Left lung (tissue), 10 donors: Measurements from ENCODE around the gene TCN2. TPM values are rescaled to one million over a fixed set of nuclear protein-coding genes. Genes with fewer than 3 reads are reported as not detected.
A peak's percentile ranks its signal among the peaks of the same experiment; 100 is the strongest.

Experiments used
- ATAC-seq: fragments of 200-7000 bp; cut with Tn5 transposase; one replicate; pipeline ENCODE4 v1.9.1; 2020; ENCODE audit warnings: moderate library complexity
- DNase-seq, 4 donors: peaks; one replicate each; pipeline ENCODE4 v3.0.0-alpha.2; 2013 to 2020
- H3K27ac ChIP-seq, 2 donors: fragments of 200-600 bp; sonication (generic) in 1 of 2; one replicate each; pipeline versions ENCODE4 v1.5.0 to v1.8.0; 2020 to 2021
- H3K27me3 ChIP-seq, 2 donors: fragments of 200-600 bp; sonication (generic) in 1 of 2; one replicate each; pipeline versions ENCODE4 v1.5.0 to v1.8.0; 2020 to 2021
- H3K36me3 ChIP-seq, 2 donors: fragments of 200-600 bp; sonication (generic) in 1 of 2; one replicate each; pipeline versions ENCODE4 v1.5.0 to v1.8.0; 2020 to 2021
- H3K4me1 ChIP-seq, 2 donors: fragments of 200-600 bp; one replicate each; pipeline ENCODE4 v1.8.0; 2021
- H3K4me3 ChIP-seq, 2 donors: fragments of 200-600 bp; sonication (generic) in 1 of 2; one replicate each; pipeline versions ENCODE4 v1.5.0 to v1.8.0; 2020 to 2021; ENCODE audit warnings: mild to moderate bottlenecking in 1 of 2
- H3K9me3 ChIP-seq, 2 donors: fragments of 200-600 bp; sonication (generic) in 1 of 2; one replicate each; pipeline versions ENCODE4 v1.5.0 to v1.8.0; 2020 to 2021
- intact Hi-C, 2 donors: fragments of 100-400 bp; cut with DNase I; formaldehyde crosslinking; loops; one replicate each; pipeline versions ENCODE4 v1.11.2 to v1.14.2; 2022
- polyA plus RNA-seq, 6 donors: library from polyadenylated mRNA; unstranded; fragments of 120-200 nt; gene quantifications; one replicate each; pipeline ENCODE4 v1.2.1, GENCODE V29; 2013; ENCODE audit not compliant: insufficient read length in 6 of 6
- total RNA-seq, 2 donors: library from RNA; stranded (reverse); fragmentation: NEBNext Ultra II Directional; extraction: Animal tissue kit (Norgen Biotek cat#: 25700); gene quantifications; one replicate each; pipeline ENCODE4 v1.2.1, GENCODE V29; 2021
- TF ChIP-seq, protein P1 (sequence below), 2 donors: fragments of 200-600 bp; sonication (generic) in 1 of 2; IDR thresholded peaks; one replicate each; pipeline versions ENCODE4 v1.5.0 to v1.8.0; 2021; ENCODE audit warnings: antibody characterized with exemption in 2 of 2
- donor health status: DM: no; HTN: yes; CAD: no.
- donor health status: DM: no; HTN: no; CAD: no.

The TCN2 gene
- total and polyA plus RNA-seq, 8 donors, result 22.4 to 57.6 (median 33.2) TPM

DNA sequence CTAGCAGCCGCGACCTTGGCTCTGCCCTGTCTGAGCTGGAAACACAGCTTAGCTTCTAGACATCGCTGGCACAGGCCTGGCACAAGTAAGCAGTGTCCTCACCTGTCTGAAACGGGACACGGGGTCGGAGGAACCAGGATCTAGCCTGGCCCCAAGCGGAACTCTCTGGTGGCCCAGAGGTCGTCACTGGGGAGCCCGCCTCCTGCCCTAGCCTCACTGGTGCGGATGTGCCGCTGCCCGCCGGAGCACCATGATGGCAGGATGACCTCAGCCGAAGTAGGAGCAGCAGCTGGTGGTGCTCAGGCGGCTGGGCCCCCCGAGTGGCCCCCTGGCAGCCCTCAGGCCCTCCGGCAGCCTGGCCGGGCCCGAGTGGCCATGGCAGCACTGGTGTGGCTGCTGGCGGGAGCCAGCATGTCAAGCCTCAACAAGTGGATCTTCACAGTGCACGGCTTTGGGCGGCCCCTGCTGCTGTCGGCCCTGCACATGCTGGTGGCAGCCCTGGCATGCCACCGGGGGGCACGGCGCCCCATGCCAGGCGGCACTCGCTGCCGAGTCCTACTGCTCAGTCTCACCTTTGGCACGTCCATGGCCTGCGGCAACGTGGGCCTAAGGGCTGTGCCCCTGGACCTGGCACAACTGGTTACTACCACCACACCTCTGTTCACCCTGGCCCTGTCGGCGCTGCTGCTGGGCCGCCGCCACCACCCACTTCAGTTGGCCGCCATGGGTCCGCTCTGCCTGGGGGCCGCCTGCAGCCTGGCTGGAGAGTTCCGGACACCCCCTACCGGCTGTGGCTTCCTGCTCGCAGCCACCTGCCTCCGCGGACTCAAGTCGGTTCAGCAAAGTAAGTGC, 29.5 kb downstream of the TCN2 start:
- DNase-seq, result peak in 2 of 4 donors; percentile 16 to 43
- Histone ChIP-seq H3K27me3 (peaks cover 0 to 9% of the 10 kb centered on the region in 2 donors), H3K4me1 (peaks cover 25 to 36% of the 10 kb centered on the region in 2 donors), H3K27ac (peak overlapping the region in 1 of 2 donors; percentile 95), H3K9me3 (no peaks in the 10 kb centered on the region), H3K4me3 (peak overlapping the region; percentile 53 to 61), H3K36me3 (no peaks in the 10 kb centered on the region)
- intact Hi-C loops, result loop anchor here in 1 of 2 donors (10.0 kb wide), 2 partner anchors 118 to 288 kb away; no protein-coding TSS in a partner anchor
- TF ChIP-seq, protein P1, sequence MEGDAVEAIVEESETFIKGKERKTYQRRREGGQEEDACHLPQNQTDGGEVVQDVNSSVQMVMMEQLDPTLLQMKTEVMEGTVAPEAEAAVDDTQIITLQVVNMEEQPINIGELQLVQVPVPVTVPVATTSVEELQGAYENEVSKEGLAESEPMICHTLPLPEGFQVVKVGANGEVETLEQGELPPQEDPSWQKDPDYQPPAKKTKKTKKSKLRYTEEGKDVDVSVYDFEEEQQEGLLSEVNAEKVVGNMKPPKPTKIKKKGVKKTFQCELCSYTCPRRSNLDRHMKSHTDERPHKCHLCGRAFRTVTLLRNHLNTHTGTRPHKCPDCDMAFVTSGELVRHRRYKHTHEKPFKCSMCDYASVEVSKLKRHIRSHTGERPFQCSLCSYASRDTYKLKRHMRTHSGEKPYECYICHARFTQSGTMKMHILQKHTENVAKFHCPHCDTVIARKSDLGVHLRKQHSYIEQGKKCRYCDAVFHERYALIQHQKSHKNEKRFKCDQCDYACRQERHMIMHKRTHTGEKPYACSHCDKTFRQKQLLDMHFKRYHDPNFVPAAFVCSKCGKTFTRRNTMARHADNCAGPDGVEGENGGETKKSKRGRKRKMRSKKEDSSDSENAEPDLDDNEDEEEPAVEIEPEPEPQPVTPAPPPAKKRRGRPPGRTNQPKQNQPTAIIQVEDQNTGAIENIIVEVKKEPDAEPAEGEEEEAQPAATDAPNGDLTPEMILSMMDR (IDR thresholded peaks at IDR 0.05), result no peak
- ATAC-seq, result peak; percentile 1

GRCh38 chr22:30637701-30638114, 30.7 kb downstream of the TCN2 start:
- Histone ChIP-seq H3K4me3 (peak overlapping the region in 1 of 2 donors; percentile 61), H3K4me1 (peaks cover 25 to 36% of the 10 kb centered on the region in 2 donors), H3K27ac (no peak overlapping the region), H3K36me3 (no peaks in the 10 kb centered on the region), H3K9me3 (no peaks in the 10 kb centered on the region), H3K27me3 (peaks cover 0 to 9% of the 10 kb centered on the region in 2 donors)
- TF ChIP-seq, protein P1 (IDR thresholded peaks at IDR 0.05), result no peak
- DNase-seq, result no peak
- no peak for ATAC-seq
- intact Hi-C loops, result loop anchor here in 1 of 2 donors (10.0 kb wide), 2 partner anchors 117 to 287 kb away; no protein-coding TSS in a partner anchor

GRCh38 chr22:30640361-30640760, 33.4 kb downstream of the TCN2 start:
- no peak overlapping the region for H3K4me3 ChIP-seq
- H3K4me1 ChIP-seq, result peaks cover 19 to 22% of the 10 kb centered on the region in 2 donors
- DNase-seq (no peak), ATAC-seq (no peak)
- no peaks in the 10 kb centered on the region for H3K9me3 ChIP-seq
- peaks cover 0 to 9% of the 10 kb centered on the region in 2 donors for H3K27me3 ChIP-seq
- intact Hi-C loops, result no loop called here
- TF ChIP-seq, protein P1 (IDR thresholded peaks at IDR 0.05), result no peak
- H3K27ac ChIP-seq, result no peak overlapping the region
- no peaks in the 10 kb centered on the region for H3K36me3 ChIP-seq

GRCh38 chr22:30640839-30641430, 34.0 kb downstream of the TCN2 start:
- TF ChIP-seq, protein P1 (IDR thresholded peaks at IDR 0.05), result no peak
- intact Hi-C loops, result no loop called here
- ATAC-seq, result no peak

More at GRCh38 chr22:30640839-30641430, 34.0 kb downstream of the TCN2 start:
- Histone ChIP-seq H3K27me3 (peaks cover 0 to 9% of the 10 kb centered on the region in 2 donors), H3K27ac (no peak overlapping the region), H3K4me3 (no peak overlapping the region), H3K4me1 (peaks cover 16 to 19% of the 10 kb centered on the region in 2 donors), H3K9me3 (no peaks in the 10 kb centered on the region), H3K36me3 (no peaks in the 10 kb centered on the region)
- DNase-seq, result no peak
